CD4-positive, alpha-beta T cell (primary cell): ENCODE results near the gene MCRS1. TPM values are rescaled to one million over a fixed set of nuclear protein-coding genes. Genes with fewer than 3 reads are reported as not detected.

Experiments
- total RNA-seq, 174 experiments: library from RNA in 2 of 174; stranded (reverse) in 2 of 174; gene quantifications; one replicate each; pipeline ENCODE4 v1.2.3 and lab custom pipeline; 2021 to 2026

The MCRS1 gene
- total RNA-seq, 2 experiments from 2014 or later = 49.0 to 56.4 TPM

Other genes with a start within 250 kb of the MCRS1 start
- gene TROAP, start 244.9 kb downstream of the MCRS1 start, total RNA-seq = under 1 TPM; 0.30 to 0.31 TPM
- not detected for gene C1QL4, start 231.0 kb downstream of the MCRS1 start, total RNA-seq
- gene DNAJC22, start 221.3 kb downstream of the MCRS1 start, total RNA-seq = not detected
- 1 to 10 TPM; 6.1 to 6.4 TPM for gene SPATS2, start 200.7 kb downstream of the MCRS1 start, total RNA-seq
- gene KCNH3, start 29.1 kb downstream of the MCRS1 start, total RNA-seq = 1 to 10 TPM; 2.4 to 3.4 TPM
- gene FAM186B, start 37.5 kb upstream of the MCRS1 start, total RNA-seq = under 1 TPM; 0.64 to 0.74 TPM
- 1 to 10 TPM; 4.7 to 6.5 TPM for gene PRPF40B, start 55.4 kb upstream of the MCRS1 start, total RNA-seq
- 10 to 100 TPM; 33.3 to 34.8 TPM for gene FMNL3, start 139.3 kb upstream of the MCRS1 start, total RNA-seq
- 100 to 1,000 TPM; 274 to 279 TPM for gene TMBIM6, start 173.4 kb upstream of the MCRS1 start, total RNA-seq